Stomach (tissue), 9 donors: ENCODE measurements around the gene SF3B1. TPM values are rescaled to one million over a fixed set of nuclear protein-coding genes. Genes with fewer than 3 reads are reported as not detected.
"Not testable (repeated sequence)": the region's sequence is repeated elsewhere in the genome, so short reads cannot be mapped to it uniquely, and the experiment has no call there.

ENCODE experiments used
- DNase-seq, 2 donors: peaks; one replicate each; pipeline versions ENCODE4 v3.0.0 to v3.0.0-alpha.2; 2013 to 2019
- H3K27ac ChIP-seq, 5 donors: fragments of 200-600 bp in 4 of 5; sonication (generic) in 4 of 5; one replicate each; pipeline ENCODE4 v1.5.1; 2013 to 2019; ENCODE audit warnings: mild to moderate bottlenecking in 1 of 5, moderate library complexity in 1 of 5
- H3K27me3 ChIP-seq, 3 donors: fragments of 200-600 bp; sonication (generic); one replicate each; pipeline ENCODE4 v1.5.1; 2017 to 2019; ENCODE audit warnings: mixed run types in 1 of 3
- H3K36me3 ChIP-seq, 4 donors: fragments of 200-600 bp; sonication (generic); 1 replicate in 3 of 4; 2 replicates in 1 of 4; pipeline ENCODE4 v1.5.1; 2016 to 2019
- H3K4me1 ChIP-seq, 4 donors: fragments of 200-600 bp; sonication (generic); one replicate each; pipeline ENCODE4 v1.5.1; 2016 to 2019
- H3K4me3 ChIP-seq, 4 donors: fragments of 200-600 bp; sonication (generic) in 3 of 4; one replicate each; pipeline ENCODE4 v1.5.1; 2016 to 2019; ENCODE audit warnings: mild to moderate bottlenecking in 1 of 4
- H3K9me3 ChIP-seq, 4 donors: fragments of 200-600 bp; sonication (generic); one replicate each; pipeline ENCODE4 v1.5.1; 2016 to 2019
- EP300 ChIP-seq: sonication (generic); formaldehyde crosslinking; IDR thresholded peaks from one replicate; pipeline ENCODE4 v1.6.1; 2017; ENCODE audit warnings: antibody characterized with exemption
- POLR2A ChIP-seq, 4 donors: fragments of 450-650 bp; IDR thresholded peaks; one replicate each; pipeline ENCODE4 v1.6.1; 2016; ENCODE audit warnings: antibody characterized with exemption in 4 of 4, control low read depth in 2 of 4, mild to moderate bottlenecking in 1 of 4, moderate library complexity in 1 of 4
- POLR2AphosphoS5 ChIP-seq, 3 donors: sonication (generic); formaldehyde crosslinking; IDR thresholded peaks; one replicate each; pipeline ENCODE4 v1.6.1; 2016; ENCODE audit warnings: antibody characterized with exemption in 3 of 3
- WGBS, 5 donors: extraction: QIAGEN DNeasy Blood & Tissue Kit in 3 of 5; methylation state at CpG; one replicate each; pipeline versions ENCODE4 v1.1.5 to v1.1.7; 2013 to 2018; 5-methylcytosine and 5-hydroxymethylcytosine counted together
- intact Hi-C: fragments of 100-400 bp; cut with DNase I; formaldehyde crosslinking; loops from one replicate; pipeline ENCODE4 v1.15.1; 2023; ENCODE audit warnings: low total_unique reads
- polyA plus RNA-seq, 3 donors: library from polyadenylated mRNA; stranded (reverse); fragments of 200-250 nt; gene quantifications; one replicate each; pipeline ENCODE4 v1.2.3, GENCODE V29; 2013
- total RNA-seq, 5 donors: library from RNA; depleted of rRNA; stranded (reverse); fragments of >200 nt; gene quantifications; one replicate each; pipeline versions ENCODE4 v1.1.0 to v1.2.3, GENCODE V29; 2014 to 2016
- TF ChIP-seq, protein P1 (sequence below), 7 experiments: fragments of 450-650 bp in 4 of 7; fragments of 200-600 bp in 3 of 7; sonication (generic) in 3 of 7; IDR thresholded peaks; one replicate each; pipeline ENCODE4 v1.5.1; 2016 to 2019; ENCODE audit warnings: antibody characterized with exemption in 7 of 7, control low read depth in 2 of 7, mild to moderate bottlenecking in 1 of 7
- donor health status: healthy with polysubstance abuse.
- donor health status: Bipolar disorder and iron deficiency.
- donor health status: healthy.

The SF3B1 gene
- total and polyA plus RNA-seq, 8 donors: 47.4 to 520 (median 245) TPM

GRCh38 chr2:197353393-197354168 lies 81.2 kb downstream of the SF3B1 start:
- Histone ChIP-seq H3K4me3 (no peak overlapping the region), H3K4me1 (no peaks in the 10 kb centered on the region), H3K27ac (no peak overlapping the region), H3K36me3 (no peaks in the 10 kb centered on the region), H3K9me3 (no peaks in the 10 kb centered on the region), H3K27me3 (no peaks in the 10 kb centered on the region)
- no peak for DNase-seq
- 76 to 85% (median 80%) methylated on average over 3 of the region's 3 CpGs for WGBS, 5 donors
- intact Hi-C loops: no loop called here
- TF ChIP-seq POLR2A (IDR thresholded peaks at IDR 0.05) (no peak), EP300 (no peak), POLR2AphosphoS5 (IDR thresholded peaks at IDR 0.05) (no peak)
- TF ChIP-seq, protein P1, sequence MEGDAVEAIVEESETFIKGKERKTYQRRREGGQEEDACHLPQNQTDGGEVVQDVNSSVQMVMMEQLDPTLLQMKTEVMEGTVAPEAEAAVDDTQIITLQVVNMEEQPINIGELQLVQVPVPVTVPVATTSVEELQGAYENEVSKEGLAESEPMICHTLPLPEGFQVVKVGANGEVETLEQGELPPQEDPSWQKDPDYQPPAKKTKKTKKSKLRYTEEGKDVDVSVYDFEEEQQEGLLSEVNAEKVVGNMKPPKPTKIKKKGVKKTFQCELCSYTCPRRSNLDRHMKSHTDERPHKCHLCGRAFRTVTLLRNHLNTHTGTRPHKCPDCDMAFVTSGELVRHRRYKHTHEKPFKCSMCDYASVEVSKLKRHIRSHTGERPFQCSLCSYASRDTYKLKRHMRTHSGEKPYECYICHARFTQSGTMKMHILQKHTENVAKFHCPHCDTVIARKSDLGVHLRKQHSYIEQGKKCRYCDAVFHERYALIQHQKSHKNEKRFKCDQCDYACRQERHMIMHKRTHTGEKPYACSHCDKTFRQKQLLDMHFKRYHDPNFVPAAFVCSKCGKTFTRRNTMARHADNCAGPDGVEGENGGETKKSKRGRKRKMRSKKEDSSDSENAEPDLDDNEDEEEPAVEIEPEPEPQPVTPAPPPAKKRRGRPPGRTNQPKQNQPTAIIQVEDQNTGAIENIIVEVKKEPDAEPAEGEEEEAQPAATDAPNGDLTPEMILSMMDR (IDR thresholded peaks at IDR 0.05): no peak

DNA sequence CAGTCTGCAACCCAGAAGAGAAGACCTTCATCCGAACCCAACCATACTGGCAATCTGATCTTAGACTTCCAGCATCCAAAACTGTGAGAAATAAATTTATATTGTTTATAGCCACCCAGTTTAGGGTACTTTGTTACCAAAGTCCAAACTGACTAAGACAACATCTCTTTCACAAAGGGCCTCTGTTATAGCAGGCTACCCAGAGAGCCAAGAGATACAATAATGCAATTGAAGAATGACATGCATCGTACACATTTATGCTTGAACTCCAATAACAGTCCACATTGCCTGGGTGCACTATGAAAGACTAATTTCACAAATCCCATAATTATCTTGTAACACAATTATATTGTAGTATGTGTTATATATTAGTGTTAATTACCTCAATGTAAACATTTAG lies 85.1 kb downstream of the SF3B1 start:
- Histone ChIP-seq H3K9me3 (no peaks in the 10 kb centered on the region), H3K4me3 (no peak overlapping the region), H3K27ac (no peak overlapping the region), H3K4me1 (no peaks in the 10 kb centered on the region), H3K36me3 (no peaks in the 10 kb centered on the region), H3K27me3 (no peaks in the 10 kb centered on the region)
- WGBS, 5 donors: 86 to 95% (median 92%) methylated on average over 2 of the region's 2 CpGs
- no peak for DNase-seq
- intact Hi-C loops: no loop called here
- no peak for TF ChIP-seq POLR2AphosphoS5 (IDR thresholded peaks at IDR 0.05)
- TF ChIP-seq EP300: no peak
- TF ChIP-seq, protein P1 (IDR thresholded peaks at IDR 0.05): no peak

DNA sequence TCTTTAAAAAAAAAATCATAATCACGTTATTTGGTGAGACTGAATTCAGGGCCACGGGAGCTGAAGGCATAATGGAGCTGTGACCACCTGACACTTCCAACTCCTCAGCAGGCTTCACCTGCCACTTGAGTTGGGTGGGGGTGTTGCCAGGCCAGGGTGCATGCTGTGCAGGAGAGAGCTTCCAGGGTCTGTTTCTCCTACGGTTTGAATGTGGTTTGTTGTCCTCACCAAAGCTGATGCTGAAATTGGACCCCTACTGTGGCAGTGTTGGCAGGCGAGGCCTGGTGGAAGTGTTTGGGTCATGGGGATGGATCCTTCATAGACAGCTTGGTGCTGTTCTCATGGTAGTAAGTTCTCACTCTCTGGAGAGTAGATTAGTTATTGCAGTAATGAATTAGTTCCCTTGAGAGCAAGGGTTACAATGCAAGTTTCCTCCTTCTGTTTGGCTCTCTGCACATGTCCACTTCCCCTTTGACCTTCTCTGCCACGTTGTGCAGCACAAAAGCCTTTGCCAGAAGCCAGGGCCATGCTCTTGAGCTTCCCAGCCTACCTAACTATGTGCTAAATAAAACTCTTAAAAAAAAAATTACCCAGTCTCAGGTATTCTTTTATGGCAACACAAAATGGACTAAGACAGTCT lies 86.0 kb downstream of the SF3B1 start:
- intact Hi-C loops: no loop called here
- H3K27me3 ChIP-seq: no peaks in the 10 kb centered on the region
- H3K4me3 ChIP-seq: no peak overlapping the region
- TF ChIP-seq POLR2A (IDR thresholded peaks at IDR 0.05) (no peak), POLR2AphosphoS5 (IDR thresholded peaks at IDR 0.05) (no peak), EP300 (no peak)
- TF ChIP-seq, protein P1 (IDR thresholded peaks at IDR 0.05): no peak
- H3K9me3 ChIP-seq: no peaks in the 10 kb centered on the region
- DNase-seq: no peak
- no peak overlapping the region for H3K27ac ChIP-seq
- WGBS, 5 donors: 58 to 72% (median 66%) methylated on average over 5 of the region's 5 CpGs
- no peaks in the 10 kb centered on the region for H3K4me1 ChIP-seq
- H3K36me3 ChIP-seq: no peaks in the 10 kb centered on the region

- Histone ChIP-seq H3K27me3 (no peaks in the 10 kb centered on the region), H3K9me3 (no peaks in the 10 kb centered on the region), H3K4me3 (no peak overlapping the region), H3K36me3 (no peaks in the 10 kb centered on the region), H3K4me1 (no peaks in the 10 kb centered on the region), H3K27ac (no peak overlapping the region)
- DNase-seq: no peak
- 84 to 95% (median 93%) methylated on average over 5 of the region's 5 CpGs for WGBS, 5 donors
- no peak for TF ChIP-seq POLR2A (IDR thresholded peaks at IDR 0.05)
- TF ChIP-seq, protein P1 (IDR thresholded peaks at IDR 0.05): no peak
- no peak for TF ChIP-seq POLR2AphosphoS5 (IDR thresholded peaks at IDR 0.05)
- no peak for TF ChIP-seq EP300
- intact Hi-C loops: no loop called here
Measured at GRCh38 chr2:197345846-197346370, 88.9 kb downstream of the SF3B1 start.

- H3K27me3 ChIP-seq, H3K27ac ChIP-seq, H3K36me3 ChIP-seq, H3K4me1 ChIP-seq, H3K4me3 ChIP-seq, DNase-seq, H3K9me3 ChIP-seq, intact Hi-C loops: not testable (repeated sequence)
- 75 to 88% (median 86%) methylated on average over 5 of the region's 5 CpGs for WGBS, 5 donors
Measured at GRCh38 chr2:197343968-197344367, 90.9 kb downstream of the SF3B1 start.
